HG03175 (cell line): ENCODE data around the gene ALKBH4.
"Not testable (repeated sequence)": the region's sequence is repeated elsewhere in the genome, so short reads cannot be mapped to it uniquely, and the experiment has no call there.

Experiments used
- ATAC-seq: cut with Tn5 transposase; IDR thresholded peaks from one replicate; pipeline ENCODE4 v1.9.1; 2021; ENCODE audit warnings: mild to moderate bottlenecking, moderate library complexity; ENCODE audit not compliant: unreplicated experiment

ALKBH4 gene, protein sequence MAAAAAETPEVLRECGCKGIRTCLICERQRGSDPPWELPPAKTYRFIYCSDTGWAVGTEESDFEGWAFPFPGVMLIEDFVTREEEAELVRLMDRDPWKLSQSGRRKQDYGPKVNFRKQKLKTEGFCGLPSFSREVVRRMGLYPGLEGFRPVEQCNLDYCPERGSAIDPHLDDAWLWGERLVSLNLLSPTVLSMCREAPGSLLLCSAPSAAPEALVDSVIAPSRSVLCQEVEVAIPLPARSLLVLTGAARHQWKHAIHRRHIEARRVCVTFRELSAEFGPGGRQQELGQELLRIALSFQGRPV

DNA sequence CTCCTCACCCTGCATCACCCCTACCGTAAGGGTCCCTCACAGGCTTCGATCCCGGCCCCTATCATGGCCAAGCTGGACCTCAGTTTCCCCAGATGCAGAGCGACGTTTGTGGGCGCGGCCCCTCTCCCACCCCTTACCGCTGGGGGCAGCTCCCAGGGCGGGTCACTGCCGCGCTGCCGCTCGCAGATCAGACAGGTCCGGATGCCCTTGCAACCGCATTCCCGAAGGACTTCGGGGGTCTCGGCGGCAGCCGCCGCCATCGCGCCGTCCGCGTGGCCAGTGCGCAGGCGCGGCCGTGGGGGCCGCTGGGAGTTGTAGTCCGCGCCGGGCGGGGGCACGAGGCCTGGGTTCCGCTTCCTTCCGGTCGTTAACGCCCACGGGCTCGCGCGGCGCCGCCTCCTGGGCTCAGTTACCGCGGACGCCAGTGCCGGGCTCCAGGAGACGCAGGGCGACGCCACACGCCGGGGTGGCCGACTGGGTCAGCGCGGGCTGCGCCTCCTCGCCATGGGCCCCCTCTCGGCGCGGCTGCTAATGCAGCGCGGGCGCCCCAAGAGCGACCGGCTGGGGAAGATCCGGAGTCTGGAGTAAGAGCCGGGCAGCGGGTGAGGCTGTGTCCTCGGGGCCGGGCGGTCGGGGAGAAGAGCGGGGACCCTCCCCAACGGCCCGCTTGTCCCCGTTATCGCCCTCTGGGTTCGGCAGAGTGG, at the start of gene ALKBH4, which contains the start of gene LRWD1:
TSS of gene ALKBH4 (minus strand) at position 287 of the 704 bp plus-strand sequence. CDS start at position 260, 27 bp downstream.
TSS of gene LRWD1 (plus strand) at position 408 of the 704 bp plus-strand sequence. CDS start at position 505, 97 bp downstream.
- peak; percentile 87 for ATAC-seq

DNA sequence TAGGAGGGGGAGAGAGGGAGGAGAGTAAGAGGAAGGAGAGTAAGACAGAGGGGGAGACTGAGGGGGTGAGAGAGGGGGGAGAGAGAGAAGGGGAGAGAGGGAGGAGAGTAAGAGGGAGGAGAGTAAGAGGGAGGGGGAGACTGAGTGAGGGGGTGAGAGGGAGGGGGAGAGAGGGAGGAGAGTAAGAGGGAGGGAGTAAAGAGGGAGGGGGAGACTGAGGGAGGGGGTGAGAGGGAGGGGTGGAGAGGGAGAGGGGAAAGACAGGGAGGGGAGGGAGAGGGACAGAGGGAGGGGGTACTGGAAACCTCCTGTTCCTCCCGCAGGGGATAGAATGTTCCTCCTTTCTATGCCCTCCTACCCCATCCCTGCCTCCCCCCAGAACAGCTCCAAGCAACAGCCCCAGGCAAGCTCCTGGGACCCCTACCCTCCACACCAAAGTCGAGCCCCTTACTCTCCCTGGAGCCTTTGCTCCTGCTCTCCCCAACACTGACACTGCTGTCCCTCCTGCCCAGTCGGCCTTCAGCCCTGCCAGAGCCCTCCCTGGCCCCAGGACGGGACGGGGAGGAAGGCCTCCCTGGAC, 48.1 kb upstream of the ALKBH4 start:
- not testable (repeated sequence) for ATAC-seq

DNA sequence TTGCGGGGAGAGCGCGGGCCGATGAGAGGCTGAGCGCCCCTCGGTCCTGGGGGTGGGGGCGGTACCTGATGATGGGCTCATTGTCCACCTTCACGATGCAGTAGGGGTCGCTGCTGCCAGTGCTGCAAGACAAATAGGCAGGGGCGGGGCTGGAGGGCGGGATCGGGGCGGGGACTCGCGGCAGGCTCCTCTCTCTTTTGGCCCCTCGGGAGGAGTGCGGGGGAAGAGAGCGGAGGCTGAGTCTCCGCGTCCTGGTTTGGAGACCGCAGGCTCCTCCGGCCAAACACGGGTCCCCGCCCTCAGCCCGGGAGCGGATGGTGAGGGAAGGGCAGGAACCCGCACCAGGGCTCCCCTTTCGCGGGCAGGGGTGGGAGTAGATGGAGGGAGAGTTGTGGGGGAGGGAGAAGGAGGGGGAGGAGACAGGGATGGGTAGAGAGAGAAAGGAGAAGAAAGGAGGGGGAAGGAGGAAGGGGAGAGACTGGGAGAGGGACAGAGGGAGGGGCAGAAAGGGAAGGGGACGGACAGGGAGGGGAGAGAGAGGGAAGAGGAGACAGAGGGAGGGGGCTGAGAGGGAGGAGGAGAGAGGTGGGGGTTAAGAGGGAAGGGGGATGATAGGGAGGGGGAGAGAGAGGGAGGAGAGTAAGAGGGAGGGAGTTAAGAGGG, 47.3 kb upstream of the ALKBH4 start:
- ATAC-seq = peak; percentile 41

DNA sequence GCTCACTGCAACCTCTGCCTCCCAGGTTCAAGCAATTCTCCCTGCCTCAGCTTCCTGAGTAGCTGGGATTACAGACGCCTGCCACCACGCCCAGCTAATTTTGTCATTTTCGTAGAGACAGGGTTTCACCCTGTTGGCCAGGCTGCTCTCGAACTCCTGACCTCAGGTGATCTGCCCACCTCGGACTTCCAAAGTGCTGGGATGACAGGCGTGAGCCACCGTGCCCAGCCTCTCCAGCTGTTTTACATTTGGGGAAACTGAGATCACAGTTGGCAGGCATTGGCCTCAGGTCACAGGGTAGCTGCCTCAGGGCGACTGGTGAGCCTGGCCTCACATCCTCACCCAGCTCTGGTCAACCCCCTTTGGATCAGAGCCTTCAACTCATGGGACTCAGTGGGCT, 45.9 kb upstream of the ALKBH4 start:
- not testable (repeated sequence) for ATAC-seq

DNA sequence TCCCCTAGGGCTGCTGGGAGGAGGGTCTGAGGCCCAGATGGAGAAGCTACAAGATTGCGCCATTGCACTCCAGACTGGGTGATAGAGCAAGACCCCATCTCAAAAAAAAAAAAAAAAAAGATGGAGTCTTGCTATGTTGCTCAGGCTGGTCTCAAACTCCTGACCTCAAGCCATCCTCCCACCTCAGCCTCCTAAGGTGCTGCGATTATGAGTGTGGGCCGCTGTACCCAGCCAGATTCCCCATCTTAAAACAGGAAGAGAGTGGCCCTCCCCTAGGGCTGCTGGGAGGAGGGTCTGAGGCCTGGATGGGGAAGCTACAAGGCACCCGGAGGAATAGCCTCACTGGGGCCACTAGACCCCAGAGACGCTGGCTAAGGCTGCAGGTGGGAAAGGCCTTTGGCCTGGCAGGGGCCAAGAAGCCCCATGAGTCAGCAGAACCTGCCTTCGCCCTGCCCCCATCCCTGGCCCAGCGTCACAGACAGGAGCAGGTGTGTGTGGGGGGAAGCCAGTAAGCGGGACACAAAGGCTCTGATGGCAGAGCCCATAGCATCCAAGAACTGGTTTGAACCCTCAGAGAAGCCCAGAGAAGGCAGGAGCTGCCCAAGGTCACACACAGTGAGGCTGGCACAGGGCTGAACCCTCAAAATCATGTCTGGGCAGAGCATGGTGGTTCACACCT, 42.9 kb upstream of the ALKBH4 start:
- ATAC-seq = not testable (repeated sequence)

DNA sequence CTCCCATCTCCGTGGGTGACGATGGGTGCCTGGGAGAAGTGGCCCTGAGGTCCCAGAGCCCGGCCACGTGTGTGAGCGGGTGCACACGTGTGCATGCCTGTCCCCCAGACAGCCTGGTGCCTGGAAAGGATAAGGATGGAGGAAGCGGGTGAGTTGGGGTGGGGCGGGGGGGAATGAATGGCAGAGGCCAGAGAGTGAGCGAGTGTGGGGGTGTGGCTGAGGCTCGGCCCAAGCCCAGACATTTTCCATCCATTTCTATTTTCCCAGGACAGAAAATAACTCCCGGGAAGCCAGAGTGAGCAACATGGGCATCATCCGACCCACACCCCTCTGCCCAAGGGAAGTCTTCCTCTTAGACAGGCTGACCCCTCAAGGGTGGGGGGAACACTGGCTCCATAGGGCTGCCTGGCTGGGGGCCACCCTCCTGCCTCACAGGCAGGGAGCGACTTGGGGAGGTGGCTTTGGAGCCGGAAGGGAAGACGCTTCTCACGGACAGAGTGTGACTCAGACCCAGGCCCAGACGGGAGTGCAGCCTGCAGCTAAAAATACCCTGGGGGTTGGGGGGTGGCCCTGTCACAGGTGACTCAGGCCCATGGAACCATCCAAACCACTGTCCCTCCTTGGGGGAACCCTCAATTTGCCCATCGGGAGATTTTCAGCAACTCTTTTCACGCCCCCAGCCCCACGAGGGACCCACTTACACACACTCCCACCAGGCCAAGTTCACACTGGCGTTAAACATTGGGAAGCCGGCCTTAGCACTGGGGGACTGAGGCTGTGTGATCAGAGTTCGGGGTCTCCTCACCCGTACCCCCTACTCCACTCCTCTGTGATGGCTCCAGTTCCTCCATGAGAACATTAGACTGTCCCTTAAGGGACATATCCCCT, 40.9 kb upstream of the ALKBH4 start:
- not testable (repeated sequence) for ATAC-seq

DNA sequence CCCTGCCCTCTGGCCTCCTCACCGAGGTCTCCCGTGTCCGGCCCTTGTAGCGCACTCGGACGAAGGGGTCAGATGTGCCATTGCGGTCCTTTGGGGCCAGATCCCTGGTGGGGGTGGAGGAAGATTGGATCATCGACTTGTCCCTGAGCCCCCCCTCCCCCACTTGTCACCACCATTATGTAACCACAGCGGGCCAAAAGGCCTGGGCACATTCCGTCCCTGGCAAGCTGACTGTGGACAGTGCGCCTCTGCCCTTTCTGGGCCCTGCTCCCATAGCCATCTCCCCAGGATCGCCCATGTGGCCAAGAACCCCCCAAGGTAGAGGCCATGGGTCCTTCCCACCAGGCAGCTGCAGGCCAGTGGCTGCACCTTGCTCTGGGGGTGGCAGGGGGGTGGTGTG, 38.5 kb upstream of the ALKBH4 start:
- not testable (repeated sequence) for ATAC-seq

DNA sequence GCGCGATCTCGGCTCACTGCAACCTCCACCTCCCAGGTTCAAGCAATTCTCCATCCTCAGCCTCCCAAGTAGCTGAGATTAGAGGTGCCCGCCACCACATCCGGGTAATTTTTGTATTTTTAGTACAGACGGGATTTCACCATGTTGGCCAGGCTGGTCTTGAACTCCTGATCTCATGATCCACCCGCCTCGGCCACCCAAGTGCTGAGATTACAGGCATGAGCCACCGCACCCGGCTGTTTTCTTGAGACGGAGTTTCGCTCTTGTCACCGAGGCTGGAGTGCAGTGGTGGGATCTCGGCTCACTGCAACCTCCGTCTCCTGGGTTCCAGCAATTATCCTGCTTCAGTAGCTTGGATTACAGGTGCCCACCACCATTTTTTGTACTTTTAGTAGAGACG, 33.7 kb upstream of the ALKBH4 start:
- ATAC-seq = not testable (repeated sequence)

DNA sequence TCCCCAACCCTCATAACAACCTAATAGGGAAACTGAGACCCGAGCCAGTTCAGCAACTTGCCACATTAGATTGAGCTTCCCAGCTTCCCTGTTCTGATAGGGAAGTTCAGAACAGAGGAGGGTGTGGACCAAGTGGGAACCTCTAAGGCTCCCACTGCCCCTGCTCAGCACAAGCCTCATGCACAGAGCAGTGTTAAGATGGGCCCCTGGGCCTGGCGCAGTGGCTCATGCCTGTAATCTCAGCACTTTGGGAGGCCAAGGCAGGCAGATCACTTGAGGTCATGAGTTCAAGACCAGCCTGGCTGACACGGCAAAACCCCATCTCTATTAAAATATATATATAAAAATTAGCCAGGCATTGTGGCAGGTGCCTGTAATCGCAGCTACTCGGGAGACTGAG, 32.6 kb upstream of the ALKBH4 start:
- ATAC-seq = not testable (repeated sequence)

DNA sequence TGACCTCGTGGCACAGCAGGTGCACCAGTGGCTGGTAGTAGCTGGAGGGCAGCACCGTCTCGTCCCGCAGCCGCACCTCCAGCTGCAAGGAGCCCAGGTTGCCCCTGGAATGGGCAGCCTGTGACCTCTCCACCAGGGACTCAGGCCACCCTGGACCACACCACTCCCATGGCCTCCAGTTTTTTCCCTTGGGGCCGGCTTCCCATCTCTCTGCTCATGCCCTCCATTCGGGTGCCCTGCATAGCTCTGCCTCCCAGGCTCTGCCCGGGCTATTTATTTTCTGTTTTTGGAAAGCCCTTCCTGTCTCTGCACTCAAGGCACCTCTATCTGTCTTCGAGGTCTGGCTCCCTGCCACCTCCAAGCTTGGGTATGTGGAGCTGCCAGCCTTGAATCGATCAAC, 32.2 kb upstream of the ALKBH4 start:
- not testable (repeated sequence) for ATAC-seq

DNA sequence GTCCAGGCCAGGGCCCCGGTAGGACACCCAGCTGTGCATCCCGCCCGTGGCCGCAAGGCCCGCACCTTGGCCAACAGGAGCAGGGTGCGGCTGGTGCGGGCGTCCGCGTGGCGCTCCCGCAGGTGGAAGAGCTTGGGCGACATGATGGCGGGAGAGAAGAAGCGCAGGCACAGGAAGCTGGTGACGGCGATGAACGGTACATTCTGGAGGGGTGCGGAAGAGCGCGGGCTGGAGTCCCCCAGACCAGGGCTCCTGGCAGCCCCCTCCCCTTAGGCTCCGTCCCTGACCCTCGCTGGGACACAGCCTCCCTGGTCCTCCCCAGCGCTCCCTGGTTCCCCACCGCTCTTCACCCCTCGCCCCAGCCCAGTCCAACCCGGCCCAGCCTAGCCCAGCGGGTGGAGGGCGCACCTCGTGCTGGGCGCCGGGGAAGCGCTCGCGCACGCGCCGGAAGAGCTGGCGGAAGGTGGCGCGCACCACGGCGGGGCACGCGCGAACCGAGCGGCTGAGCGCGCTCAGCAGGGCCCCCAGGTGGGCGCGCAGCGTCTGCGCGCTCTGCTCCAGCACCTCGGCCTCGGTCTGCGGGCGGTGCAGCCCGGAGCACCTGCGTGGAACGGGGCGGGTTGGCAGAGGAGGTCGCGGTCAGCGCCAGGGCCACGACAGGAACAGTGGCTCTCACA, 29.9 kb upstream of the ALKBH4 start:
- ATAC-seq = peak; percentile 74

DNA sequence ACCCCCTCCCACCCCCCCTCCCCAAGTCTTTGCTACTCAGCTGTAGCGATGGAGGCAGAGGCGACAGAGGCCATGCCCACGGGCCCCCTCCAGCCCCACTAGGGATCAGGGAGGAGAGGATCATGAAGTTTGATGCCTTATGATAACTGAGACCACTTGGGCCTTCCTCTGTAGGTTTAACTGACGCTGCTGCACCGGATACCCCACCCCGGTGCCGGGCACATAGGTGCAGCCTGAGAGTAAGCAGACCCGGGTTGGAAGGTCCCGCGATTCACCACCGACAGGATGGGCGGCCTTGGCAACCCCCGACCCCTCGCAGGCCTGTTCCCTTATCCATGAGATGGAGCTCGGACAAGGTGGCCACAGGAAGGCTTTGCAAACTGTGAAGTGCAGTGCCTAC, 29.4 kb upstream of the ALKBH4 start:
- not testable (repeated sequence) for ATAC-seq

DNA sequence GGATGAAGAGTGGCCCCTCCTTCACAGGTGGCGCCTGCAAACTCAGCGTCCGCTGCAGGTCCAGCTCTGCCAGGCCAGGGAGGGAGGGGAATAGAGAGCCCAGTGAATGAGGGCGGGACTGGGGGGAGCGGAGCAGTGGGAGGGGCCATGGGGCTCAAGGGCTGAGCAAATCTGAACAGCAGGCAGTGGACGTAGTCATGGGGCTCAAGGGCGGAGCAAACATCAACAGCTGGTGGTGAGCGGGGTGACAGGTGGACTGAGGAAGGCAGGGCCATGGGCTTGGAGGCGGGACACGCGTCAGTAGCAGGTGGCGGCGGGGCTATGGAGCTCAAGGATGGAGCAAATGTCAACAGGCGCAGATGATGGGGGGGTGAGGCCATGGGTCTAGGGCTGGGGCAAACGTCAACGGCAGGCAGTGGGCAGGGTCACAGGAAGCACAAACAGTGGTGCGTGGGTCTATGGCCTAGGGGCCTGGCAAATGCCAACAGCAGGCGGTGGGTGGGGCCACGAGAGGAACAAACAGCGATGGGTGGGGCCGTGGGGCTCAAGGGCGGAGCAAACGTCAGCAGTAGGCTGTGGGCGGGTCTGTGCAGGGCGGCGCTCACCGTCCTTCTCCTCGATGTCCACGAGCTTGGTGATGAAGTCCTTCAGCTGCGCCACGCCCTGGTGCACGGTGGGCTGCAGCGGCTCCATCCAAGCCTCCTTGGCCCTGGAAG, 28.7 kb upstream of the ALKBH4 start:
- peak; percentile 38 for ATAC-seq

DNA sequence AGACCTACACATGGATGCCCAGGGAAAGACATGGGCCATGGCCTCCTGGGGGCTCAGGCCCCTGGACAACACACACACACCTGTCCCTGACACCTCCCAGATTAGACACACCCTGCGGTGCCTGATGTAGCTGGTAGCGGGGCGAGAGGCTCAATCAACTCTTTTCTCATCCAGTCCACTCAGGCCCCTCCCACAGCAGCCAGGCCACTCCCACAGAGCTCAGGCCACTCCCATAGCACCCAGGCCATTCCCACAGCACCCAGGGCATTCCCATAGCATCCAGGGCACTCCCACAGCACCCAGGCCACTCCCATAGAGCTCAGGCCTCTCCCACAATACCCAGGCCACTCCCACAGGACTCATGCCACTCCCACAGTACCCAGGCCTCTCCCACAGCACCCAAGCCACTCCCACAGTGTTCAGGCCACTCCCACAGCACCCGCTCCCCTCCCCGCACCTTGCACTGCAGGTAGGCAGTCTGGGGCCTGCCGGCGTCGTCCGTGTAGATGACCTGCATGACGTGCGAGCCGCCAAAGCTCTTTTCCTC, 25.9 kb upstream of the ALKBH4 start:
- peak; percentile 45 for ATAC-seq

DNA sequence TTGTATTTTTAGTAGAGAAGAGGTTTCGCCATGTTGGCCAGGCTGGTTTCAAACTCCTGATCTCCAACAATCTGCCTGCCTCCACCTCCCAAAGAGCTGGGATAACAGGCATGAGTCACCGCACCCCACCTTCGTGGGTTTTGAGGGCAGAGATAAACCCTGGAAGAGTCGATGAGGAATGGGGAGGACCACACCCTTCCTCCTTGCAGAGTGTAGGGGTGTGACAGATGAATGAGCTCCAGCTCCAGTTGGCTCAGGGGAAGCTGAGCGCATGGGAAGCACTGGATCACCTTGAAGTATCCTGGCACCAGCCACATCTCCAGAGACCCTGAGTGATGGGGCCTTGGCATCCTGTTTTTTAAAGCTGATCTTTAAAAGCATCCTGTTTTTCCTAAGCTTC, 19.7 kb upstream of the ALKBH4 start:
- ATAC-seq = not testable (repeated sequence)

DNA sequence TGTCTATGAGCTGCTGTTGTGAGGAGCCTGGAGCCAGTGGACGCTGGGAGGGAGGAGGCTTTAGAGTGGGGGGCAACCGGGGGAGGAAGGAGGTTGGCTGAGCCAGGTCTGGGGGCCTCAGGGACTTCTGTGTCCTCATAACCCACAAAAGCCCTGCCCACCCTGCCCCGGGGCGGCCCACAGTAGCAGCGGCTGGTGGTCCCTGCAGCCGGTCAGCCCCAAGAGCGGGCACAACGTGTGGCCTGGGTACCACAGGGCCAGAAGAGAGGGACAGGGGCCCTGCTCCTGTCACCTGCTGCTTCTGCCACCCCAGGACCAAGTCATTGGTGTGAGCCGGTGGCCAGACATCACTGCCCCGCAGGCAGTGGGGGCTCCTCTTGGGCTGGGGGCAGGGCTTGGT, 17.3 kb upstream of the ALKBH4 start:
- ATAC-seq = not testable (repeated sequence)

DNA sequence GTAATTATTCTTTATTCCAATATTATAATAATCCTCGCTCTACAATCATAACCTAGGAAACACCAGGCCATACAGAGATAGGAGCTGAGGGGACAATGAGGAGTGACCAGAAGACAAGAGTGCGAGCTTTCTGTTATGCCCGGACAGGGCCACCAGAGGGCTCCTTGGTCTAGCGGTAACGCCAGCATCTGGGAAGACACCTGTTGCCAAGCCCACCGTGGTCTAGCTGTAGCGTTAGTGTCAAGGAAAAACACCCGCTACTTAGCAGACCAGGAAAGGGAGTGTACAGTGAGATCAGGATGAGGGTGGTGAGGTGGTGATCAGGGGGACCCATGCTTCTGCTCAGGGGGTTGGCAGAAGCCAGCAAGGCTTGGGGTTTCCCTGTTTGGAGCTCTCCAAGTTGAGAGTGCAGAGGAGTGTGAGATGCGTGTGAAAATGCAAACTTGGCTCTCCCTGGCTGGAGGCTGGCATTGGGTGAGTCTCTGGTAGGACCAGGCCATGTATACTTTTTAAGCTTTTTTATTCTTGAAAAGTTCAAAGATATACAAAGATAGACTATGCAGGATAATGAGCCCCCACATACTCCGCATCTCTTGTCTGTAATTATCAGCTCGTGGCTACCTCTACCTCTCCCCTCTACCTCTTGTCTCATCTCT, 15.4 kb upstream of the ALKBH4 start:
- not testable (repeated sequence) for ATAC-seq

DNA sequence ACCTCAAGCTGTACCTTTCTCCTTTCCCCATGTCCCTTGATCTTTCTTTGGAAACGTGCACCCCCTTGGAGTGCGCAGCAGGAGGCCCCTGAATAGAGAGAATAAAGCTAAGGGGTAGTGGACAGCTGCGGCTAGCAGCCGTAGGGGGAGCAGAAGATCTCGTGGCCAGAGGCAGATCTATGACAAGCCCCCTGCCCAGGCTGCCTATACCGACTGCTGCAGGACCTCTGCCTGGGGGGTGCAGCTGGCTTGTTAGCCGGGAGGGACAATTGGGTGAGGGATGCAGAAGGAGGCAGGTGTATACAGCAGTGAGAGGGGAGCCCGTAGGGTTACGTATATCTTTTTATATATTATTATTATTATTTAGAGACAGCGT, 14.5 kb upstream of the ALKBH4 start:
- ATAC-seq = peak; percentile 28
